ENCODE measurements around the gene TRIM56. TPM values are rescaled to one million over a fixed set of nuclear protein-coding genes. Genes with fewer than 3 reads are reported as not detected.
A peak's percentile ranks its signal among the peaks of the same experiment; 100 is the strongest.

TRIM56 gene
- total and polyA plus RNA-seq, 9 of the 15 experiments (the other 6 are each of a cell fraction or from before 2014, with no cell fraction given), result 2.0 to 29.7 (median 11.6) TPM

GRCh38 chr7:101126651-101127459, 41.6 kb downstream of the TRIM56 start, which contains the start of gene SERPINE1 (continued):
- TF ChIP-seq ZNF318 (IDR thresholded peaks at IDR 0.05; ENCODE audit: borderline replicate concordance in 1 of 2, low read depth in 1 of 2), result no peak
- TF ChIP-seq MAZ (CRISPR knock-in tag; conservative IDR thresholded peaks at IDR 0.05 in 1 of 2, IDR thresholded peaks at IDR 0.05 in 1 of 2), result peak in 1 of 2 experiments; percentile 64; a peak in 1 of 4 replicates
- no peak; the same call in 1 of the 2 replicates for TF ChIP-seq GTF2E2 (tag; IDR thresholded peaks at IDR 0.05)
- TF ChIP-seq ZFPM2 (CRISPR knock-in tag; IDR thresholded peaks at IDR 0.05), result no peak
- no peak for TF ChIP-seq ETS2 (tag; IDR thresholded peaks at IDR 0.05; ENCODE audit: borderline replicate concordance, poor library complexity, severe bottlenecking)
- no peak for TF ChIP-seq MXD1 (CRISPR knock-in tag; IDR thresholded peaks at IDR 0.05; ENCODE audit: borderline replicate concordance, poor library complexity, severe bottlenecking)
- peak; percentile 71; the same call in 1 of the 2 replicates for TF ChIP-seq SMAD4 (CRISPR knock-in tag; conservative IDR thresholded peaks at IDR 0.05)
- TF ChIP-seq SAP30 (IDR thresholded peaks at IDR 0.05; ENCODE audit: borderline replicate concordance, insufficient read depth, low read depth, low read length, poor library complexity, severe bottlenecking), result no peak
- no peak for TF ChIP-seq ARID3B (CRISPR knock-in tag; IDR thresholded peaks at IDR 0.05; ENCODE audit: borderline replicate concordance)
- TF ChIP-seq ZNF780A (CRISPR knock-in tag; IDR thresholded peaks at IDR 0.05), result no peak
- TF ChIP-seq MTA2 (IDR thresholded peaks at IDR 0.05; ENCODE audit: low read depth), result no peak
- no peak for TF ChIP-seq SRSF3 (IDR thresholded peaks at IDR 0.05; ENCODE audit: insufficient read depth, low read length)
- TF ChIP-seq SOX6 (IDR thresholded peaks at IDR 0.05), result no peak

Measured in K562 (cell line).